AG10803 (cell line): ENCODE results near the gene KCNG4.
"Not testable (repeated sequence)": the region's sequence is repeated elsewhere in the genome, so short reads cannot be mapped to it uniquely, and the experiment has no call there.

Source experiments
- DNase-seq: peaks from one replicate; pipeline ENCODE4 v3.0.0; 2010; ENCODE audit warnings: low read depth
- H3K4me3 ChIP-seq: 2 replicates; pipeline ENCODE4 v1.5.1; 2011; ENCODE audit warnings: mild to moderate bottlenecking, low read length, control low read depth
- TF ChIP-seq, protein P1 (sequence below): conservative IDR thresholded peaks from 2 replicates; pipeline ENCODE4 v1.5.1; 2011; ENCODE audit warnings: mild to moderate bottlenecking, low read length, control low read depth, inconsistent platforms

KCNG4 gene

DNA sequence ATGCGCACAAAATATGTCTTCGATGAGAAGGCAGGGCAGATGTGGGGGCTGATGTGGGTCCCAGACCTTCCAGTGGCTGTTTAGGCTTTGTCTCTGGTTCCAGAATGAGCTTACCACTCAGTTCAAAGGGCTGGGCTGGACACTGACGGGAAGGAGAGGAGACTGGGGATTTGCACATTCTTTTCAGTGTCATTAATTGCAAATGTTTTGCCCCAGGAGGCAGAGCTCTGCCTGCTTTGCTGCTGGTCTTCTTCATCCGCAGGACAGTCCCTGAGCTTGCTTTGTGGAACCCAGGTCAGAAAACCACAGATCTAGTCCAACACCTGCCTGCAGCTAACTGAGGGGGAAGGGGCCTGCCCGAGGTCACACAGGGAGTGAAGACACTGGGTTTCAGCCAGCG is 20.9 kb downstream of the KCNG4 start:
- DNase-seq = no peak
- TF ChIP-seq, protein P1, sequence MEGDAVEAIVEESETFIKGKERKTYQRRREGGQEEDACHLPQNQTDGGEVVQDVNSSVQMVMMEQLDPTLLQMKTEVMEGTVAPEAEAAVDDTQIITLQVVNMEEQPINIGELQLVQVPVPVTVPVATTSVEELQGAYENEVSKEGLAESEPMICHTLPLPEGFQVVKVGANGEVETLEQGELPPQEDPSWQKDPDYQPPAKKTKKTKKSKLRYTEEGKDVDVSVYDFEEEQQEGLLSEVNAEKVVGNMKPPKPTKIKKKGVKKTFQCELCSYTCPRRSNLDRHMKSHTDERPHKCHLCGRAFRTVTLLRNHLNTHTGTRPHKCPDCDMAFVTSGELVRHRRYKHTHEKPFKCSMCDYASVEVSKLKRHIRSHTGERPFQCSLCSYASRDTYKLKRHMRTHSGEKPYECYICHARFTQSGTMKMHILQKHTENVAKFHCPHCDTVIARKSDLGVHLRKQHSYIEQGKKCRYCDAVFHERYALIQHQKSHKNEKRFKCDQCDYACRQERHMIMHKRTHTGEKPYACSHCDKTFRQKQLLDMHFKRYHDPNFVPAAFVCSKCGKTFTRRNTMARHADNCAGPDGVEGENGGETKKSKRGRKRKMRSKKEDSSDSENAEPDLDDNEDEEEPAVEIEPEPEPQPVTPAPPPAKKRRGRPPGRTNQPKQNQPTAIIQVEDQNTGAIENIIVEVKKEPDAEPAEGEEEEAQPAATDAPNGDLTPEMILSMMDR = no peak
- no peak overlapping the region for H3K4me3 ChIP-seq

DNA sequence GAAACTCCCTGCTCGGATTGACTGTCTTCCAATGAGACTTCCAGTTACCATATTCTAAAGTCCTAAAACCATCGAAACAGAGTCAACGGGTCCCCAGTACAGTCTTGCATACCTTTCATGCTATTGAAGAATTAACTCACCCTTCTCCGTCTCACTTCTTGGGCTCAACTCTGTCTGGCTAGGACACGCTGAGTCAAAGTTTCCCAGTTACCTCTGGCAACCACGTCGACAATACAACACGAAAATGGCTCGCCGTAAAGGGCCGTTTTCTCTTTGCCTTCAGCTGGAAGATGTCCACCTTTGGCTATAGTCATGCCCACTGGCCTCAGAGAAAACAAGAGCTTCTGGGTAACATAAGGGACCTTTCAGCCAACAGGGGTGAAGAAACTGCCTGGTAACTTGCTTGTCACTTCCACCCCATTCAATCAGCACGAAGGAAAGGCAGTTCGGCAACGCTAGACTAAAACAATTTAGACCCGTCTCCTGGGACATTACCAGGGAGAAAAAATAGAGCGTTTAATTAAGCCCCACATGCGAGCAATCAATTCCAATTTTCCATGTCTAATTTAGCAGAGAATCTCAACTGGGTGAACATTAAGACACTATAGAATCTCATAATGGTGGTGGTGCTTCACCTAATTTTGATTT is 21.5 kb downstream of the KCNG4 start:
- H3K4me3 ChIP-seq = no peak overlapping the region
- DNase-seq = no peak
- TF ChIP-seq, protein P1 = no peak

DNA sequence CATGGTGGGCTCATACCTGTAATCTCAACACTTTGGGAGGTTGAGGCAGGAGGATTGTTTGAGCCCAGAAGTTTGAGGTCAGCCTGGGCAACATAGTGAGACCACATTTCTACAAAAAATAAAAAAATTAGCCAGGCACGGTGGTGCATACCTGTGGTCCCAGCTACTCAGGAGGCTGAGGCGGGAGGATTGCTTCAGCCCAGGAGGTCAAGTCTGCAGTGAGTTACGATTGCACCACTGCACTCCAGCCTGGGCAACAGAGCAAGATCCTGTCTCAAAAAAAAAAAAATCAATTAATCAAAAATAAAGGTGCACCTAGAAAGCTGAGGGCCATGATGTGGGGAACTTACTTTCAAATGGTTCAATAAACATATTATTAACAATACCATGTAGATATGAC is 23.7 kb downstream of the KCNG4 start:
- H3K4me3 ChIP-seq, DNase-seq: not testable (repeated sequence)

DNA sequence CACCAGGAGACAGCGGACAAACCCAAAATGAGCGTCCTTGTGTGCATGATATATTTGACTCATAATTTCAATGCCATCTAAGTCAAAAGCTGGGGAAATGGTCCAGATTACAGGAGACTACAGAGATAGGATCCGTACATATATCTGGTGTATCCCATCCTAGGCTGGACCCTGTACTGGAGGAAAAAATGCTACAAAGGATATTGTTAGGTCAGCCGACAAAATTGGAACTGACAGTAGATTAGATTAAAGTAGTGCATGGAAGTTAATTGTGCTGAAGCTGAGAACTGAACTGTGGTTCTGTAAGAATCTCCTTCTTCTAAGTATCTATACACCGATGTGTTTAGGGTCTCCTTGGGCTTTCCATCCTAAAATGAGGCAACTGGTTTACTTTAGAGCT is 24.3 kb downstream of the KCNG4 start:
- TF ChIP-seq, protein P1 = no peak
- DNase-seq = no peak
- no peak overlapping the region for H3K4me3 ChIP-seq

DNA sequence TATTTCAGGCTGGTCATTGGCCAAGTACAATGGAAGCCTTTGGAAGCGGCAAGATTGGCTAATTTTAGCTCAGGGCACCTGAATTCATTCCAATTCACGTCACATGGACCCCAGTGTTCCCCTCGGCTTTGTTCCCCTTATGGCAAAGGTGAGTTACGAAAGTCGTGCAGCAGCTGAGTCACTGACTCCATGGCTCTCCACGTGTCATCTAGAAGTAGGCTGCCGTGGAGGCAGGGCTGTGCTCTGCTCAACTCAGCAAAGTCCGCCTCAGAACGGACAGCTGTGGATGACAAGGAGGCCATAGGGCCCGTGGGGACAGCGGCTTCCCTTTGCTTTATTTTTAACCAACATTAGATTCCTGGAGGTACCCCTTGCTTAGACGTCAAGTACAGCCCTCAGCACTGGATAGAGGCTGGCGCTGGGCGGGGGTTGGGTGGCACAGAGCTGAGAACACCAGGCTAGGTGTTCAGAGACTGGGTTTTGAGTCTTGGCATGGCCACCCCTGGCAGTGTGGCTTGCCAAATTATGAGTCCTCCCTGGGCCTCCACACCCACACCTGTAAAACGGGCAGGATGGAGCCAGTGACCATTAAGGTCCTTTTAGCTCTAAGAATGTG is 25.3 kb downstream of the KCNG4 start:
- DNase-seq = no peak
- no peak overlapping the region for H3K4me3 ChIP-seq
- TF ChIP-seq, protein P1 = no peak

DNA sequence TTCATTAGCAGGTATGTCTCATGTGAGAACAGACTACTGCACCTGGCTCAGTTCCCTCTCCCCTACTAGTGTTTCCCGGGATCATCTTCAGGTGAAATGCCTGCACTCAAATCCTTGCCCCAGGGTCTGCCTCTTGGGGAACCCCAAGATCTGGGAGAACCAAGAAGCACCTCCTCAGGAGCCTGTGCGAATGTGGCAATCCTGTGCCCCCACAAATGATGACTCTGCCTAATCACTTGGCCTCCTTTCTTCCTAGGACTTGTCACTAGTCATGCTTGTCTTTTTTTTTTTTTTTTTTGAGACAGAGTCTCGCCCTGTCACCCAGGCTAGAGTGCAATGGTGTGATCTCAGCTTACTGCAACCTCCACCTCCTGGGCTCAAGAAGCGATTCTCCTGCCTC is 27.2 kb downstream of the KCNG4 start:
- DNase-seq = no peak
- TF ChIP-seq, protein P1 = no peak
- no peak overlapping the region for H3K4me3 ChIP-seq

DNA sequence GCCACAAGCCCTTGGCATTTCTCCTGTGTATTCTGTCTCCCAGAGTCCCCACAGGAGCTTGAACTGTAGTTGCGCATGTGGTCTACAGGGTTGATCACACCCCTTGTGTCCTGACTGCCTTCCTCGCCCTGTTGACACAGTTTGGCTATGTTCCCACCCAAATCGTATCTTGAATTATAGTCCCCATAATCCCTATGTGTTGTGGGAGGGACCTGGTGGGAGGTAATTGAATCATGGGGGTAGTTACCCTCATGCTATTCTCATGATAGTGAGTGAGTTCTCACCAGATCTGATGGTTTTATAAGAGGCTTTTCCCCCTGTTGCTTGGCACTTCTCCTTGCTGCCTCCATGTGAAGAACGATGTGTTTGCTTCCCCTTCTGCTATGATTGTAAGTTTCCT is 27.7 kb downstream of the KCNG4 start:
- no peak overlapping the region for H3K4me3 ChIP-seq
- TF ChIP-seq, protein P1 = no peak
- DNase-seq = no peak

DNA sequence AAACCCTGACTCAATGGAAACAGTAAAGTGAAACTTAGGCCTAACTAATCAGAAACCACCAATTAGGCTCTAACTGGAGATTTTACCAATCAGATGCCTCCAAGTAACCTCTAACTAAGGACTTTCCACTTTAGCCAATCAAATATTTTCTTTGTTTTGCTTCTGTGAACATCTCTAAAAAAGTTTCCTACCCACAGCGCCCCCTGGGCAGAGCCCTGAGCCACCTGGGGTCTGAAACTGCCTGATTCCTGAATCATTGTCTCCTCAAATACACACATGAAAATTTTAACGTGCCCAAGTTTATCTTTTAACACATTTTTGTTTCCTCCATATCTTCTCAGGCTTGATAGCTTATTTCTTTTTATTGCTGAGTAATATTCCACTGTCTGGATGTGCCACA is 29.8 kb downstream of the KCNG4 start:
- no peak for DNase-seq
- TF ChIP-seq, protein P1 = no peak
- no peak overlapping the region for H3K4me3 ChIP-seq
